ENCODE measurements around the gene HMCN2. TPM values are rescaled to one million over a fixed set of nuclear protein-coding genes. Genes with fewer than 3 reads are reported as not detected.
"Not testable (repeated sequence)": the region's sequence is repeated elsewhere in the genome, so short reads cannot be mapped to it uniquely, and the experiment has no call there.

Gene HMCN2
- total RNA-seq, 2 donors from 2014 or later: not detected

DNA sequence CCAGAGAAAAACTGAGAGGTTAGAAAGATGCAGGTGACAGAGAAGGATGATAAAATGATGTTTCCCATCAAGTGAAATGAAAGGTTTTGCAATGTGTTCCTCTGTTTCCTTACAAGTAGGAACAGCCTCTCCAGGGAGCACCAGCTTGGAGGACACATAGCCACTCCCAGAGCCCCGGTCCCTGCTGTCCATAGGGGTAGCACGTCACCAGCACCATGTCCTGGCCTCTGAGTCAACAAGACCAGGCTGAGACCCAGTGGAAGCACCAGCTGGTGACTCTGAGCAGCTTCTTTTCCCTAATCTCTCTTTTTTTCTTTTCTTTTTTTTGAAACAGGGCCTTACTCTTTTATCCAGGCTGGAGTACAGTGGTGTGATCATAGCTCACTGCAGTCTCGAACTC is 19.4 kb upstream of the HMCN2 start:
- no peak for ATAC-seq (replicated peaks)
- H3K27me3 Mint-ChIP-seq: no peaks in the 10 kb centered on the region
- no peaks in the 10 kb centered on the region for H3K36me3 Mint-ChIP-seq (ENCODE audit: low read depth)
- H3K9me3 Mint-ChIP-seq: no peaks in the 10 kb centered on the region
- H3K4me1 Mint-ChIP-seq: peaks cover 9% of the 10 kb centered on the region
- H3K4me3 Mint-ChIP-seq: no peak overlapping the region
- no peak overlapping the region for H3K27ac Mint-ChIP-seq

DNA sequence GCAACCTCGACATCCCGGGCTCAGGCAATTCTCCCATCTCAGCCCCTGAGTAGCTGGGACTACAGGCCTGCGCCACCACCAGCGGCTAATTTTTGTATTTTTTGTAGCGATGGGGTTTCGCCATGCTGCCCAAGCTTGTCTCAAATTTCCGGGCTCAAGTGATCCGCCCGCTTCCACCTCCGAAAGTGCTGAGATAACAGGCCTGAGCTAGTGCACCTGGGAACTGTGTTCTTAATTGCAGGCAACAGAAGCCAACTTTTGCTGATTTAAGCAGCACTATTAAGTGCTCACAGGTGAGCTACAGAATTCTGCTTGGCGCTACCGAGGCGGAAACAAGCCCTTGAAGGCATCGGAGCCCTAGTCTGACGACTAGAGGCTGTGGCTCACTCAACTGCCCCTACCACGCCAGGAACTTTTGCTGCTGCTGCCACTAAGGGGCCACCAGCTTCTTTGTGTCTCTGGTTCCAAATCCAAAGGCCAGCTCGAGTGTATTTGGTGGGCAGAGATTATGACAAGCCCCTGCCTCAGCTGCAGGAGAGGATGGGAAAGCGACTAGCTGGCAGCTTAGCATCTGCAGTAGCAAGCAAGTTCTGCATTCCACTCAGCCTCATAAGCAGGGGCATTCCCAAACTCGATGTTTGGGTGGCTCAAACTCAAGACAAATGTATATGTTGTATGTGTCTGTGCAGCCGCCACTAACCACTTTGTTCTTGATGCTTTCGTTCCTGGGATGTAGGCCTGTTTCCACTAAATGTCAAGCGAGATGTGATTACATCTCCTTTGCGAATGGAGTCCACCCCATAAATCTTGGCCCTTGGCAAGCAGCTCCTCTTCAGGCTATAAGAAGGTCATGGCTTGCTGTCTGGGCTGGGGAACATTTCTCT is 10.6 kb upstream of the HMCN2 start:
- Mint-ChIP-seq H3K4me1 (no peaks in the 10 kb centered on the region), H3K27ac (no peak overlapping the region), H3K36me3 (ENCODE audit: low read depth) (no peaks in the 10 kb centered on the region), H3K27me3 (peaks cover 12% of the 10 kb centered on the region), H3K9me3 (no peaks in the 10 kb centered on the region), H3K4me3 (no peak overlapping the region)
- no peak for ATAC-seq (replicated peaks)

DNA sequence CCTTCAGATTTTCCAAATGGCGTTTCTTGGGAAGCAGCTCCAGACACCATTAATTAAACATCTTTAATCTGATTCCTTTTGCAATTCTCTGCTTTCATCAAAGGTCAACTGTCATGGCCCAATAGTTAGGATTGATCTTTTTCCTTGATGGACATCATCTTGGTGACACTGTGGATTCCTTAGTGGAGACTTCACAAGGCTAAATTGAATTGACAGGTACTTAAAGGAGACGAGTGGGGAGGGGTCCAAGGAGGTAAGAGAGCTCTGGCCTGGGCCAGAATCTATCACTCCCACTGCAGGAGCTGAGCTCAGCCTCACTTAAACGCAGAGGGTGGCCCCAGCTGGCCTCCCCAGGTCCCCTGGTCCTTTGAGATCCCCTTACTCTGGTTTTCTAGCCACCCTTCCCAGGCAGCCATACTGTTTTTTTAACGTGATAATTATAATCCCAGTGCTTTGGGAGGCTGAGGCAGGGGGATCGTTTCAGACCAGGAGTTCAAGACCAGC is 9.9 kb upstream of the HMCN2 start:
- no peaks in the 10 kb centered on the region for H3K36me3 Mint-ChIP-seq (ENCODE audit: low read depth)
- no peaks in the 10 kb centered on the region for H3K4me1 Mint-ChIP-seq
- H3K27ac Mint-ChIP-seq: no peak overlapping the region
- no peak overlapping the region for H3K4me3 Mint-ChIP-seq
- H3K9me3 Mint-ChIP-seq: no peaks in the 10 kb centered on the region
- ATAC-seq (replicated peaks): no peak
- H3K27me3 Mint-ChIP-seq: peaks cover 17% of the 10 kb centered on the region

DNA sequence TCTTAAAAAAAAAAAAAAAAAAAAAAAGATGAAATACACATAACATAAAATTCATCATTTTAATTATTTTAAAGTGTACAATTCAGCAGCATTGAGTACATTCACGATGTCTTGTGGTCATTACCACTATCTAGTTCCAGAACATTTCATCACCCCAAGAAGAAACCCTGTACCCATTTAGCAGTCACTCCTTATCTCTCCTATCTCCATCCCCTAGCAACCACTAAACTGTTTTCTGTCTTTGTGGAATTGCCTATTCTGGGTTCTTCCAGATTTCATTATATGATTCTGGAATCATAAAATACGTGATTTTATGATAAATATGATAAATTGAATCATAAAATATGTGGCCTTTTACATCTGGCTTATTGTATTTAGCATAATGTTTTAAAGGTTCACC is 8.9 kb upstream of the HMCN2 start:
- peaks cover 17% of the 10 kb centered on the region for H3K27me3 Mint-ChIP-seq
- ATAC-seq (replicated peaks): no peak
- no peaks in the 10 kb centered on the region for H3K4me1 Mint-ChIP-seq
- no peaks in the 10 kb centered on the region for H3K36me3 Mint-ChIP-seq (ENCODE audit: low read depth)
- no peak overlapping the region for H3K27ac Mint-ChIP-seq
- H3K4me3 Mint-ChIP-seq: no peak overlapping the region
- H3K9me3 Mint-ChIP-seq: no peaks in the 10 kb centered on the region

DNA sequence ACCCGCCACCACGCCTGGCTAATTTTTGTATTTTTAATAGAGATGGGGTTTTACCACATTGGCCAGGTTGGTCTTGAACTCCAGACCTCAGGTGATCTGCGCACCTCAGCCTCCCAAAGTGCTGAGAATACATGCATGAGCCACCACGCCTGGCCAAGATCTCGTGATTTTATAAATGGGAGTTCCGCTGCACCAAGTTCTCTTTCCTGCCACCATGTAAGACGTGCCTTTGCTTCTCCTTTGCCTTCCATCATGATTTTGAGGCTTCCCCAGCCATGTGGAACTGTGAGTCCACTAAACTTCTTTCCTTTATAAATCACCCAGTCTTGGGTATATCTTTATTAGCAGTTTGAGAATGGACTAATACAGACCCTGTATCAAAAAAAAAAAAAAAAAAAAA is 7.4 kb upstream of the HMCN2 start:
- not testable (repeated sequence) for H3K4me3 Mint-ChIP-seq; H3K36me3 Mint-ChIP-seq (ENCODE audit: low read depth); ATAC-seq (replicated peaks); H3K4me1 Mint-ChIP-seq; H3K27ac Mint-ChIP-seq; H3K9me3 Mint-ChIP-seq
- peaks cover 21% of the 10 kb centered on the region for H3K27me3 Mint-ChIP-seq

DNA sequence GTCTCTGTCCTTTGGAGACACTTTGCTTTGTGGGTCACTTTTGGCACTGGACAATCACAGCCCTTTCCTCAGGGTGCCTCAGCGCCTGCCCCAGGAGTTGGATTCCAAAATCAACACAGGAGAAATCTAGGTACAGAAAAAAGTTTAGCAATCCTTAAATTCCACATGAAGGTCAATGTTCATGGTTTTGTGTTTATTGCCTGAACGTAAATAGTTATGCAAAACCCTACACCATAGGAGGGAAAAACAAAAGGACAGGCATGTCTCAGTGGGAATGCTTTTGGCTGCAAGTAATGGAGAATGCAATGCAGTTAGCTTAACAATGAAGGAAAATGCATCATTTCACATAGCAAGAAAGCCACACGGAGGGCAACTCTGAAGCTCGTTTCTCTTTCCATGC is 6.5 kb upstream of the HMCN2 start:
- no peaks in the 10 kb centered on the region for H3K36me3 Mint-ChIP-seq (ENCODE audit: low read depth)
- peaks cover 28% of the 10 kb centered on the region for H3K27me3 Mint-ChIP-seq
- ATAC-seq (replicated peaks): no peak
- no peaks in the 10 kb centered on the region for H3K4me1 Mint-ChIP-seq
- H3K4me3 Mint-ChIP-seq: no peak overlapping the region
- no peaks in the 10 kb centered on the region for H3K9me3 Mint-ChIP-seq
- H3K27ac Mint-ChIP-seq: no peak overlapping the region

DNA sequence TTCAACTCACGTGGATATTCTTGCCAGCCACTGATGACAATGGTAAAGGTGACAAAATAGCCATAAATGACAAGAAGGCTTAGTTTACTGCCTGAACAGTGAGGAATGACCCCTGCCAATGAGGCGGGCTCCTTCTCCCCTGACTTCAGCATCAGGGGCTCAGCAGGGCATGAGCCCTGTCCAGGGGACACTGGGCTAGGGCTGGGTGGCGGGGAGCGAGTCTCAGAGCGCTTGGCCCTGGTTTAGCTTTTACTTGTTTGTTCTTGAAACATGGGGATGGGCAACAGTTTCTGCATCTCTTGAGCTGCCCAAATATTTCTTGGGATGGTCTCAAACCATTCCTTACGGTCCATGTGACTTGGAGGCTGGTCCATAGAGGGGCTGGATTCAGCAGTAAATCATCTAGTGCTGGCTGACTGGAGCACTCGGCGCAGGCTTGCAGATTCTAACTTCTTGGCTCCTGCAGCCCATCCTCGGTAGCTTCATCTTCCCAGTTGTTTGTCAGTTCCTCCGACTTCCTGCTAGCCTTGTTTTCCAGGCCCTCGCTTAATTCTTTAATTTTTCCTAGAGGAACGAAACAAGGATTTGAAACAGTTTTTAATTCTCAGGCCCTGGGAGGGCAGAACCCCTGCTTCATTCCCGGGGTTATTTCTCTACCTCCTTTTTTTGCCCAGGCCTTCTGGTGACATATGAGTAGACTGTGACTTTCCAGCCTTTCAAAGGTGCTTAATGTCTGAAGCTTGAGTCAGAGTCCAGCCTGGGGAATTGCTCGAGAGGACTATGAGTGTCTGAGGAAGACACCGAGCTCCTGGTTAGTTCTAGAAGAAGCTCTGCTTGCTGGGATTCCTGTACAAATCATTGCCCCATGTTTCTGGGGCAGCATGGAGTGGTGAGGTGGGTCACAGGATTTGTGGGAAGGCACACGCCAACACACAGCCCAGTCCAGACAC is 4.5 kb upstream of the HMCN2 start:
- Mint-ChIP-seq H3K9me3 (no peaks in the 10 kb centered on the region), H3K27ac (no peak overlapping the region), H3K27me3 (peaks cover 40% of the 10 kb centered on the region), H3K4me1 (peaks cover 4% of the 10 kb centered on the region), H3K4me3 (no peak overlapping the region), H3K36me3 (ENCODE audit: low read depth) (no peaks in the 10 kb centered on the region)
- ATAC-seq (replicated peaks): no peak

DNA sequence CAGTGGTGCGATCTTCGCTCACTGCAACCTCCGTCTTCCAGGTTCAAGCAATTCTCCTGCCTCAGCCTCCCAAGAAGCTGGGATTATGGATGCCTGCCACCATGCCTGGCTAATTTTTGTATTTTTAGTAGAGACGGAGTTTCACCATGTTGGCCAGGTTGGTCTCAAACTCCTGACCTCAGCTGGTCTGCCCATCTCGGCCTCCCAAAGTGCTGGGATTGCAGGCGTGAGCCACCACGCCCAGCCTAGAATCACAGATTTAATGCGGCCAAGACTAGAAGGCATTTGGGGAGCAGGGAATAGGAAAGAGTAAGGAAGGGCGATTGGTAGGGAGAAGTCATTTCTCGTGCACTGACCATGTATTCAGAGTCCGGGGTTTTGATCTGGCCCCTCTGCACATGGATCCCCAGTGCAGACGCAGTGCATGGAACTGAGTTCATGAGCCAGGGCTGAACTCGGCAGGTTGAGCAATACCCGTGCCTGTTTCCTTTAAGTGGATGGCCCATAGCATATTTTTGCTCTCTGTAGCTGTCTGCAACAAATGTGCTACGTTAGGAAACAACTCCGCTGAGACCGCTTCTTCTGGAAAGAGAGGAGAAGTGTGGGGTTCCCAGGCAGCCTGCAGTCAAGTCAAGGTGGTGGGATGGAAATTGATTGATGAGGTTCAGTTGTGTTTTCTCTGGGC is 3.4 kb upstream of the HMCN2 start:
- no peaks in the 10 kb centered on the region for H3K9me3 Mint-ChIP-seq
- H3K36me3 Mint-ChIP-seq (ENCODE audit: low read depth): no peaks in the 10 kb centered on the region
- H3K27ac Mint-ChIP-seq: no peak overlapping the region
- H3K4me1 Mint-ChIP-seq: peaks cover 4% of the 10 kb centered on the region
- no peak overlapping the region for H3K4me3 Mint-ChIP-seq
- no peak for ATAC-seq (replicated peaks)
- peaks cover 46% of the 10 kb centered on the region for H3K27me3 Mint-ChIP-seq

DNA sequence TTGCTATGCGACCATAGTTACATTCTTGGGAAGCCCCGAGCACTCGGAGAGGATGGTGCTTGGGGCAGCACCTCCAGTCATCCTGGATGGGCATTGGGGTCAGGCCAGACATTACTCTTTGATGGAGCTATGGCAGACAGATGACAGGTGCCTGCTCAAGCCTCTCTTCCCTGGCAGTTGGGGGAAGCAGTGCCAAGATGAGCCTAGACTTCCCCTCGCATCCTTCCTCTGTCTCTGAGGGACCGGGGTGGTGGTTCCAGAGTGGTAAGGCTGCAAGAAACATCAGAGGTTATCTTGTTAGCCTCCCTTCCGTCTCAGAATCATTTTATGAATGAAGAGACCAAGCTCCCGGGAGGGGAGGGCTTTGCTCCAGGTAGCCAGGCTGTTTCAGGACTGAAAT is 2.8 kb upstream of the HMCN2 start:
- peaks cover 52% of the 10 kb centered on the region for H3K27me3 Mint-ChIP-seq

DNA sequence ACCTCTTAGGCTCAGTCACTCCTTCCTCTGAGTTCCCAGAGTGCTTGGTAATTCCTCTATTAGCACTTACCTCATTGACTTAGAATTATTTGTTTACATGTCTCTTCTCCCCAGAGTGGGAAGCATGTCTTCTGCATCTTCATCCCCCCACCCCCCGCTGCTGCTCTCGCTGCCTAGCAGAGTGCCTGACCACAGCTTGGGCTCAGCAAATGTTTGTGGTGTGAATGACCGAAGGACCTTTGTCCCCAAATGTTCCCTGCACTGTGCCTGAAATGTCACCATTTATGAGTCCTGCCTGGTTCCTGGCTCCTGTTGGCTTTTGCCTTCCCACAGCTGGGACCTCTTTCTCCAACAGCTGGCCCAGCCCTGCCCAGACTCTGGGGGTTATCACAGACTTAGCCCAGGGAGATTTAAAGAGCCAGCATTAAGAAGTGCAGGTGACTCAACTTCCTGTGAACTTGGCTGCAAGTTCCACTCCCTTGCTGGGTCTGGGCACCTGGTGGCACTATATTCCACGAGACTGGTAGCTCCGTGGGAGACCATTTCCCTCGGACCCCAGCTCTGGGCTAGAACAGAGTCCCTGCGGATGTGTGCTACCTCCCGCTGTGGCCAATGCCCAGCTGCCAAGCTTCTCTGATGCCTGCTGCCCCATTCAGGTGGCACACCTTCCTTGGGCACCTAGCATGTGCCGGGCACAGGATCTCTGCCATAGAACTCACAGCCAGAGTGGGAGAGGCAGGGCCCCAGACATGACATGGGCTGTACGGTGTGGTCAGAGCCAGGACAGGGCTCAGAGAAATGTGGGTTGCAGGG is 1.8 kb upstream of the HMCN2 start:
- Mint-ChIP-seq H3K27me3 (peaks cover 54% of the 10 kb centered on the region), H3K36me3 (ENCODE audit: low read depth) (no peaks in the 10 kb centered on the region), H3K4me3 (no peak overlapping the region), H3K9me3 (no peaks in the 10 kb centered on the region), H3K4me1 (peaks cover 4% of the 10 kb centered on the region), H3K27ac (no peak overlapping the region)
- no peak for ATAC-seq (replicated peaks)

More for the DNA sequence above, 2.8 kb upstream of the HMCN2 start:
- peaks cover 4% of the 10 kb centered on the region for H3K4me1 Mint-ChIP-seq
- no peak overlapping the region for H3K4me3 Mint-ChIP-seq
- no peak for ATAC-seq (replicated peaks)
- H3K9me3 Mint-ChIP-seq: no peaks in the 10 kb centered on the region
- H3K27ac Mint-ChIP-seq: no peak overlapping the region
- no peaks in the 10 kb centered on the region for H3K36me3 Mint-ChIP-seq (ENCODE audit: low read depth)

DNA sequence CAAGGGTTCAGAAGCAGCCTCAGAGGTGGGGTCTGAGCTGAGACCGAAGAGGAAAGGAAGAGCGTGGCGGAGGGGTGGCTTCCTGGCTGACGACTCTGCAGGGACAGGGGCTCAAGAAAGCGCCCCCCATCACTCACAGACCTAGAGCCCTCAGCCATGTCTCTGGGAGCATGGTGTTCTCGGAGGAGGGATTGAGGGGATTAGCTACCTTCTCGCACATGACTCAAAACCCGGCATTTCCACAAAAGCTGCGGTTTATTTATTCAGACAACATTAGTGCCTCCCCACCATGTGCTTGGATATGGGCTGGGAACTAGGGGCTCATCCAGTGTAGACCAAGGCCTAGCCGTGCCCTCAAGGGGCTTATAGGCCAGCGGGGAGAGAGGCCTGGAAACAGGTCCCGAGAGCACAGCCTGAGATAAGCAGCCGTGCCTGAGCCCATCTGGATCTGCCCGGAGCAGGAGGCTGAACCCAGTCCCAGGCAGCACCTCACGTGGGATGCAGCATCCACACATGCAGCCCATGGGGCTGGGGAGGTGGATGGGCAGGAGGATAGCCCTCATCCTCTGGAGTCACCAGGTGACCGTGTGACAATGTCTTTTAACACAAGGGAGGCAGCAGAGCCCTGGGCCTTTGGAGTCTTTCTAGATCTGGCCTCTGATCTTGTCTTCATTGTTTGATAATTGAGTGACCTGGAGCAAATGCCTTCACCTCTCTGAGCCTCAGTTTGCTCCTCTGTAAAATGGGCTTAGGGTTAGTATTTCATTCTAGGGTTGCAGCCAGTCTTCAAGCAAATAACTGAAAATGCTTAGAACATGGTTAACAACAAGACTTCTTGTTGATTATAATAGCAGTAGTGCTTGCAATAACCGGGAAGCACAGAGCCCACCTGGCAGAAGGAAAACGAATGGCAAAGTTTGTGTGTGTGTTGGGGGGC is 878 bp upstream of the HMCN2 start:
- no peak overlapping the region for H3K4me3 Mint-ChIP-seq
- ATAC-seq (replicated peaks): no peak
- no peaks in the 10 kb centered on the region for H3K9me3 Mint-ChIP-seq
- H3K27ac Mint-ChIP-seq: no peak overlapping the region
- no peaks in the 10 kb centered on the region for H3K36me3 Mint-ChIP-seq (ENCODE audit: low read depth)
- peaks cover 4% of the 10 kb centered on the region for H3K4me1 Mint-ChIP-seq
- peaks cover 52% of the 10 kb centered on the region for H3K27me3 Mint-ChIP-seq

DNA sequence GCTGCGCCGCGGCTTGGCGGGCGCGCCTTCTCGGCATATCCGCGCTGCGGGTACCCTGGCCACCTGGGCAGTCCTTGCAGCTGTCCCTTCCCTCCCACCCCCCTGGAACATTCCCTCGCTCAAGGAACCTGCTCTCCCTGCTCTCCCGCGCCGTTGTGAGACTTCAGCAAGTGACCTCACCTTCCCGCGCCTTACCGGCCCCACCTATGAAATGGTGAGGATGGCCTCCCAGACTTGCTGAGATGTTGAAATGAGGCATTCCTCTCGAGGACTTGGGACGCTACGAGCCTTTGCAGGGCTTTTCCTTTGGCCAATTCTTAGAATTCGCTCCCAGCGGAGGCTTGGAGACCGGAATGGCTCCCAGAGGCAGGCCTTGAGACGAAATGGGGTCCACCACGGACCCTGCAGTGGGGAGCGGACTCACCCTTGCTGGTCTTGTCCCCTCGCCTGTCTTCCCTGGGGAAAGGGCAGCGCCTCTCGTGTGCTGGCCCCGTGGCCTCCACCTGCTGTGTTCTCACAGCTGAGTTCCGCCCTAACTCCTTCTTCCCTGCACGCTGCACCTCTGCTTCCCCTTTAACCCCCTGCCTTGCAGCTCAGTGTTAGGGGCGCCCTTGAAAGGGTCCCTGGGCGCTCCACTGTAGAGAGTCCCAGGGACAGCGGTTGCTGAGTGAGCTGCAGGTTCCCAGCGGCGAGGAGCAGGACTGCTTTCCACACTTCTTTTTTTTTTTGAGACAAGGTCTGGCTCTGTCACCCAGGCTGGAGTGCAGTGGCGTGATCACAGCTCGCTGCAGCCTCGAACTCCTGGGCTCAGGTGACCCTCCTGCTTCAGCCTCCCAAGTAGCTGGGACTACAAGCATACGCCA is 907 bp downstream of the HMCN2 start:
- no peaks in the 10 kb centered on the region for H3K36me3 Mint-ChIP-seq (ENCODE audit: low read depth)
- no peaks in the 10 kb centered on the region for H3K9me3 Mint-ChIP-seq
- no peak for ATAC-seq (replicated peaks)
- H3K27me3 Mint-ChIP-seq: peaks cover 47% of the 10 kb centered on the region
- H3K4me1 Mint-ChIP-seq: peaks cover 4% of the 10 kb centered on the region
- no peak overlapping the region for H3K27ac Mint-ChIP-seq
- no peak overlapping the region for H3K4me3 Mint-ChIP-seq

Measured in activated T-helper 17 cell treated with anti-CD3 and anti-CD28 coated beads, Interleukin-2, amount 50 U/mL, for 72 hours (primary cell).